NCI-H748 treated with DMSO at 0.1 percent for 48 hours (cell line): ENCODE data around the gene EGR4.

Experiments used
- DNase-seq: peaks from one replicate; lab custom pipeline; 2025; lab: John Stamatoyannopoulos, UW

EGR4 gene

DNA sequence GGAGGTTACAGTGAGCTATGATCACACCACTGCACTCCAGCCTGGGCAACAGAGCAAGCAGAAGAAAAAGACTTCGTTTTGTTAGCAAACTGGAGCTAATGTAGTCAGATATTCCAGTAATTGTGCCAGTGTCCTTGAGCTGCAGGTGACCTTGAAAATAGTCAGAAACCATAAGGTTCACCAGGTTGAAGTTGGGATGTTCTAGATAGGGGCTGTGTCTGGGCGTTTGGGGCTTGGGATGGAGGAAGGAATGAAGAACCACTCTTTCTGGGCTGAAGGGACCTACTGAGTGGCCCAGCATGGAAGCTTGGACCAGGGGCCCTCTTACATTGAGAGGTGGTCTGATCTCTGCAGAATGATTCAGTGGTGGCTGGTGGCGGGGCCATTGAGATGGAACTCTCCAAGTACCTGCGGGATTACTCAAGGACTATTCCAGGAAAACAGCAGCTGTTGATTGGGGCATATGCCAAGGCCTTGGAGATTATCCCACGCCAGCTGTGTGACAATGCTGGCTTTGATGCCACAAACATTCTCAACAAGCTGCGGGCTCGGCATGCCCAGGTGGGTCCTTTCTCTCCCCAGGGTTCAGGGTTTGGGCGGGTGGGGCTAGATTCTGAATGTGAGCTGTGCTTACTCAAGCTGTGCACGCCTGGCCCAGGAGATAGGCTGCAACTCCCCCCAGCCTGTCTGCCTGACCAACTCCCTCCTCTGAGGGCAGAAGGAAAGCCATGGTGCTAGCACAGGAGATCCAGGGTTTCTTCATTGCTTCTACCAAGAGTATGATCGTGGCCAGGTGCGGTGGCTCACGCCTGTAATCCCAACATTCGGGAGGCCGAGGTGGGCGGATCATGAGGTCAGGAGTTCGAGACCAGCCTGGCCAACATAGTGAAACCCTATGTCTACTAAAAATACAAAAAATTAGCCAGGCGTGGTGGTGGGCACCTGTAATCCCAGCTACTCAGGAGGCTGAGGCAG lies 42.2 kb downstream of the EGR4 start:
- DNase-seq: no peak

- no peak for DNase-seq
These were observed 43.7 kb downstream of the EGR4 start for GRCh38 chr2:73249636-73250035.

DNA sequence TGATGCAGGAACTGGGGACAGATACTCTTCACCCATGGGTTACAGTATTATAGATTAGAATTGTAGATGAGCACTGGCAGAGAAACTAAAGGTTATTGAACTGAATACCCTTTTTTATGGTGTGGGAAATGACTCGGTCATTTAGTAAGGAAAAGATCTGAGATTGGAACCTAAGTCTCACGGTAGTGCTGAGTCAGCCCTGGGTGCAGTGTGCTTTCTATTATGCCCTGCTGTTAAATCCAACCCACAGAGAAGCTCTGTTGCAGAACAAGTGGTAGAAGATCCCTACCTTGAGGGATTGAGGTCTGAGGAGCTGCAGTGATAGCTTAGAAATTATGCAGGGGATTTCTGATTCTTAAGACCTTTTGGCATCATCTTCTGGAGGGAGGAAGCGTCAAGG lies 46.5 kb downstream of the EGR4 start:
- DNase-seq: no peak

DNA sequence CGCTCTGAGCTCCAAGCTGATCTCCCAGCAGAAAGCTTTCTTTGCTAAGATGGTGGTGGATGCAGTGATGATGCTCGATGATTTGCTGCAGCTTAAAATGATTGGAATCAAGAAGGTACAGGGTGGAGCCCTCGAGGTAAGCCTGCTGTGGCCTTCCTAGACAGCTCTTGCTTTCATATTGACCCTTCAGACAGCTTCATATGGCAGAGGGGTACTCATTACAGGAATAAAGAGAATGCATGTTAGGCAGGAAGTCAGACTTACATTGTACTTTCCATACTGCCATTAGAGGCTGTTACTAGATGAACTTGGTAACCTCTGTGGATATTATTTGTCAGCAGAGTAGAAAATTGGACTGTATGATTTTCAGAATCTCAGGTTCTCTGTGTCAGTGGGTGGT lies 48.8 kb downstream of the EGR4 start:
- no peak for DNase-seq

- no peak for DNase-seq
These were observed 49.3 kb downstream of the EGR4 start for GRCh38 chr2:73243884-73244570.
